SU-DHL-6 (cell line): ENCODE results near the gene SLC35A2.

ENCODE experiments used
- H2AFZ ChIP-seq: fragments of 200-600 bp; sonication (generic); 2 replicates; pipeline ENCODE4 v1.6.1; 2014; ENCODE audit warnings: low read depth, mild to moderate bottlenecking, moderate library complexity, mixed read lengths, antibody characterized with exemption, low read length; ENCODE audit not compliant: severe bottlenecking
- H3F3A ChIP-seq: fragments of 200-600 bp; shearing (Covaris generic); 2 replicates; pipeline ENCODE4 v1.6.0; 2016; ENCODE audit warnings: antibody characterized with exemption, mild to moderate bottlenecking; ENCODE audit not compliant: insufficient read depth
- H3K27ac ChIP-seq: fragments of 200-600 bp; sonication (generic); 2 replicates; pipeline ENCODE4 v1.5.1; 2016; ENCODE audit warnings: low read depth, mild to moderate bottlenecking, low read length, moderate library complexity, mixed read lengths
- H3K27me3 ChIP-seq: fragments of 200-600 bp; sonication (generic), shearing (Covaris generic); 2 replicates; pipeline ENCODE4 v1.6.0; 2014; ENCODE audit warnings: mild to moderate bottlenecking, low read length
- H3K36me3 ChIP-seq: fragments of 200-600 bp; sonication (generic); 2 replicates; pipeline ENCODE4 v1.6.1; 2014; ENCODE audit warnings: mild to moderate bottlenecking, low read length, mixed read lengths
- H3K4me2 ChIP-seq: fragments of 300-600, 200-600 bp; shearing (Covaris generic), sonication (generic); 2 replicates; pipeline ENCODE4 v1.6.0; 2014; ENCODE audit warnings: low read length, low read depth, mild to moderate bottlenecking; ENCODE audit not compliant: poor library complexity, severe bottlenecking
- H3K4me3 ChIP-seq: fragments of 200-600 bp; sonication (generic); 2 replicates; pipeline ENCODE4 v1.5.1; 2014; ENCODE audit warnings: antibody characterized with exemption, low read length, mild to moderate bottlenecking, mixed read lengths; ENCODE audit not compliant: insufficient read depth, poor library complexity, severe bottlenecking
- H3K79me2 ChIP-seq: fragments of 200-600 bp; sonication (generic); 2 replicates; pipeline ENCODE4 v1.6.1; 2014; ENCODE audit warnings: mild to moderate bottlenecking, low read length, moderate library complexity; ENCODE audit not compliant: insufficient read depth
- H3K9ac ChIP-seq: fragments of 200-600 bp; sonication (generic); 2 replicates; pipeline ENCODE4 v1.7.0; 2014; ENCODE audit warnings: mild to moderate bottlenecking, low read length
- H3K9me2 ChIP-seq: fragments of 200-600 bp; sonication (generic); replicated peaks from 2 replicates; pipeline ENCODE4 v1.6.1; 2014; ENCODE audit warnings: low read length; ENCODE audit not compliant: insufficient read depth
- H3K9me3 ChIP-seq: fragments of 200-600 bp; sonication (generic); 2 replicates; pipeline ENCODE4 v1.6.1; 2014; ENCODE audit warnings: low read length, mixed read lengths; ENCODE audit not compliant: insufficient read depth
- H4K20me1 ChIP-seq: fragments of 200-600 bp; sonication (generic); 2 replicates; pipeline ENCODE4 v1.6.1; 2014; ENCODE audit warnings: low read depth, mild to moderate bottlenecking, antibody characterized with exemption, low read length, moderate library complexity, mixed read lengths
- CTCF ChIP-seq: fragments of 200-600 bp; sonication (generic); IDR thresholded peaks from one replicate; pipeline ENCODE4 v1.5.1; 2017; ENCODE audit warnings: antibody characterized with exemption, mild to moderate bottlenecking, low read length, moderate library complexity; ENCODE audit not compliant: insufficient read depth, poor library complexity, severe bottlenecking
- EZH2phosphoT487 ChIP-seq: fragments of 200-600 bp; sonication (generic), shearing (Covaris generic); conservative IDR thresholded peaks from 2 replicates; pipeline ENCODE4 v1.6.1; 2018; ENCODE audit warnings: mild to moderate bottlenecking, antibody characterized with exemption, low read length, moderate library complexity, mixed read lengths

The SLC35A2 gene

GRCh38 chrX:48948589-48948988 is 37.1 kb upstream of the SLC35A2 start:
- H3K36me3 ChIP-seq: no peaks in the 10 kb centered on the region
- no peak overlapping the region for H3K4me2 ChIP-seq
- H3K79me2 ChIP-seq: no peaks in the 10 kb centered on the region
- no peaks in the 10 kb centered on the region for H4K20me1 ChIP-seq
- TF ChIP-seq CTCF: no peak
- no peak for TF ChIP-seq EZH2phosphoT487
- H3K9me3 ChIP-seq: no peaks in the 10 kb centered on the region
- H3K9me2 ChIP-seq: no peaks in the 10 kb centered on the region
- H2AFZ ChIP-seq: no peak overlapping the region
- no peak overlapping the region for H3K9ac ChIP-seq
- H3F3A ChIP-seq: no peaks in the 10 kb centered on the region
- H3K4me3 ChIP-seq: no peak overlapping the region
- no peaks in the 10 kb centered on the region for H3K27me3 ChIP-seq
- H3K27ac ChIP-seq: no peak overlapping the region

GRCh38 chrX:48945517-48946348 is 34.3 kb upstream of the SLC35A2 start:
- no peaks in the 10 kb centered on the region for H3K27me3 ChIP-seq
- H4K20me1 ChIP-seq: no peaks in the 10 kb centered on the region
- no peaks in the 10 kb centered on the region for H3K36me3 ChIP-seq
- H3K4me3 ChIP-seq: no peak overlapping the region
- H3K9me3 ChIP-seq: no peaks in the 10 kb centered on the region
- no peaks in the 10 kb centered on the region for H3F3A ChIP-seq
- no peaks in the 10 kb centered on the region for H3K9me2 ChIP-seq
- TF ChIP-seq CTCF (peak; percentile 60), EZH2phosphoT487 (no peak)
- H3K27ac ChIP-seq: no peak overlapping the region
- no peaks in the 10 kb centered on the region for H3K79me2 ChIP-seq
- no peak overlapping the region for H2AFZ ChIP-seq
- H3K9ac ChIP-seq: no peak overlapping the region
- no peak overlapping the region for H3K4me2 ChIP-seq

GRCh38 chrX:48942895-48943294 is 31.4 kb upstream of the SLC35A2 start:
- H3K36me3 ChIP-seq: no peaks in the 10 kb centered on the region
- H3K9me2 ChIP-seq: no peaks in the 10 kb centered on the region
- H3K79me2 ChIP-seq: no peaks in the 10 kb centered on the region
- TF ChIP-seq CTCF (no peak), EZH2phosphoT487 (no peak)
- no peak overlapping the region for H3K27ac ChIP-seq
- H4K20me1 ChIP-seq: no peaks in the 10 kb centered on the region
- H3F3A ChIP-seq: peaks cover 18% of the 10 kb centered on the region
- no peak overlapping the region for H3K4me2 ChIP-seq
- H3K9me3 ChIP-seq: no peaks in the 10 kb centered on the region
- H3K9ac ChIP-seq: no peak overlapping the region
- no peak overlapping the region for H2AFZ ChIP-seq
- no peak overlapping the region for H3K4me3 ChIP-seq
- no peaks in the 10 kb centered on the region for H3K27me3 ChIP-seq
